Prostate gland (tissue), 2 donors: Measurements from ENCODE around the gene CDH1. TPM values are rescaled to one million over a fixed set of nuclear protein-coding genes. Genes with fewer than 3 reads are reported as not detected.
A peak's percentile ranks its signal among the peaks of the same experiment; 100 is the strongest.

Source experiments
- DNase-seq: peaks from one replicate; pipeline ENCODE4 v3.0.0-alpha.2; 2019; ENCODE audit warnings: low spot score
- H3K27ac ChIP-seq, 2 donors: fragments of 200-600 bp; sonication (generic); 2 replicates each; pipeline ENCODE4 v1.5.1; 2017 to 2019
- H3K27me3 ChIP-seq: fragments of 200-600 bp; sonication (generic); replicated peaks from 2 replicates; pipeline ENCODE4 v1.5.1; 2019; ENCODE audit not compliant: insufficient read depth
- H3K36me3 ChIP-seq, 2 donors: fragments of 200-600 bp; sonication (generic); 1 replicate in 1 of 2; 2 replicates in 1 of 2; pipeline versions ENCODE4 v1.5.1 to v1.8.1; 2017 to 2019
- H3K4me1 ChIP-seq: fragments of 200-600 bp; sonication (generic); replicated peaks from 2 replicates; pipeline ENCODE4 v1.5.1; 2019
- H3K4me3 ChIP-seq, 2 donors: fragments of 200-600 bp; sonication (generic); 2 replicates each; pipeline ENCODE4 v1.5.1; 2017 to 2019
- H3K9me3 ChIP-seq: fragments of 200-600 bp; sonication (generic); 2 replicates; pipeline ENCODE4 v1.5.1; 2017
- CTCF ChIP-seq, 4 experiments: fragments of 200-600 bp in 2 of 4; fragments of 450-650 bp in 2 of 4; sonication (generic) in 2 of 4; IDR thresholded peaks; 1 replicate in 3 of 4; 2 replicates in 1 of 4; pipeline ENCODE4 v1.5.1; 2016 to 2019; ENCODE audit warnings: antibody characterized with exemption in 4 of 4, mild to moderate bottlenecking in 2 of 4, moderate library complexity in 2 of 4
- POLR2A ChIP-seq: fragments of 450-650 bp; IDR thresholded peaks from one replicate; pipeline ENCODE4 v1.6.1; 2016; ENCODE audit warnings: antibody characterized with exemption, mild to moderate bottlenecking
- POLR2AphosphoS5 ChIP-seq: sonication (generic); formaldehyde crosslinking; IDR thresholded peaks from one replicate; pipeline ENCODE4 v1.6.1; 2017; ENCODE audit warnings: antibody characterized with exemption
- WGBS: methylation state at CpG from one replicate; pipeline ENCODE4 v1.1.5; 2018; 5-methylcytosine and 5-hydroxymethylcytosine counted together
- intact Hi-C: fragments of 100-400 bp; cut with DNase I; formaldehyde crosslinking; loops from one replicate; pipeline ENCODE4 v1.14.2; 2022
- total RNA-seq, 2 donors: library from RNA; depleted of rRNA; stranded (reverse); fragments of >200 nt; gene quantifications; one replicate each; pipeline ENCODE4 v1.1.0, GENCODE V29; 2016

The CDH1 gene
- total RNA-seq, 2 donors from 2014 or later = 75.7 to 300 TPM

DNA sequence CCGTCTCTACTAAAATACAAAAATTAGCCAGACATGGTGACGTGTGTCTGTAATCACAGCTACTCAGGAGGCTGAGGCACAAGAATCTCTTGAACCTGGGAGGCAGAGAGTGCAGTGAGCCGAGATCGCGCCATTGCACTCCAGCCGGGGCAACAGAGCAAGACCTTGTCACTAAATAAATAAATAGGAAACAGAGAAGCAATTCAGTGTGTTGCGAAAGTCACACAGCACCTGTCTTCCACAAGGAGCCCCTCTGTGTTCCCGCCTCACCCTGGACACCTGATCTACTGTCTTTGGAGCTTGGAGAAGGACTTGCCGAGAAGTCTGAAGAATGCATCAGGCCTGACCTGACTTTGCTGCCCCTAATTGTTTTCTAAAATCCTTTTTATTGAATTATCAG is 3.5 kb upstream of the CDH1 start:
- H3K36me3 ChIP-seq = no peaks in the 10 kb centered on the region
- no peaks in the 10 kb centered on the region for H3K9me3 ChIP-seq
- H3K4me3 ChIP-seq = no peak overlapping the region
- no peaks in the 10 kb centered on the region for H3K27me3 ChIP-seq
- no peak for DNase-seq
- TF ChIP-seq POLR2AphosphoS5 (no peak), CTCF (IDR thresholded peaks at IDR 0.05) (no peak), POLR2A (no peak)
- H3K4me1 ChIP-seq = no peaks in the 10 kb centered on the region
- WGBS = 89% methylated on average over 9 of the region's 9 CpGs
- intact Hi-C loops = no loop called here
- no peak overlapping the region for H3K27ac ChIP-seq

- H3K4me1 ChIP-seq = no peaks in the 10 kb centered on the region
- no peak overlapping the region for H3K27ac ChIP-seq
- DNase-seq = no peak
- 96% methylated on average over 2 of the region's 2 CpGs for WGBS
- no peak for TF ChIP-seq POLR2AphosphoS5
- TF ChIP-seq POLR2A = no peak
- TF ChIP-seq CTCF (IDR thresholded peaks at IDR 0.05) = no peak
- no peak overlapping the region for H3K4me3 ChIP-seq
- no peaks in the 10 kb centered on the region for H3K27me3 ChIP-seq
- intact Hi-C loops = no loop called here
- no peaks in the 10 kb centered on the region for H3K9me3 ChIP-seq
- H3K36me3 ChIP-seq = no peaks in the 10 kb centered on the region
These were observed 2.3 kb upstream of the CDH1 start for GRCh38 chr16:68734782-68735181.

DNA sequence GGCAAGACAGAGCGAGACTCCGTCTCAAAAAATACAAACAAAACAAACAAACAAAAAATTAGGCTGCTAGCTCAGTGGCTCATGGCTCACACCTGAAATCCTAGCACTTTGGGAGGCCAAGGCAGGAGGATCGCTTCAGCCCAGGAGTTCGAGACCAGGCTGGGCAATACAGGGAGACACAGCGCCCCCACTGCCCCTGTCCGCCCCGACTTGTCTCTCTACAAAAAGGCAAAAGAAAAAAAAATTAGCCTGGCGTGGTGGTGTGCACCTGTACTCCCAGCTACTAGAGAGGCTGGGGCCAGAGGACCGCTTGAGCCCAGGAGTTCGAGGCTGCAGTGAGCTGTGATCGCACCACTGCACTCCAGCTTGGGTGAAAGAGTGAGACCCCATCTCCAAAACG is 531 bp upstream of the CDH1 start:
- intact Hi-C loops = no loop called here
- peak overlapping the region in 1 of 2 donors; percentile 93 for H3K27ac ChIP-seq
- DNase-seq = no peak
- no peaks in the 10 kb centered on the region for H3K27me3 ChIP-seq
- peak overlapping the region; percentile 65 for H3K4me3 ChIP-seq
- H3K4me1 ChIP-seq = peaks cover 9% of the 10 kb centered on the region
- 78% methylated on average over 12 of the region's 12 CpGs for WGBS
- no peaks in the 10 kb centered on the region for H3K9me3 ChIP-seq
- TF ChIP-seq POLR2A = no peak
- TF ChIP-seq CTCF (IDR thresholded peaks at IDR 0.05) = no peak
- TF ChIP-seq POLR2AphosphoS5 = no peak
- H3K36me3 ChIP-seq = no peaks in the 10 kb centered on the region

DNA sequence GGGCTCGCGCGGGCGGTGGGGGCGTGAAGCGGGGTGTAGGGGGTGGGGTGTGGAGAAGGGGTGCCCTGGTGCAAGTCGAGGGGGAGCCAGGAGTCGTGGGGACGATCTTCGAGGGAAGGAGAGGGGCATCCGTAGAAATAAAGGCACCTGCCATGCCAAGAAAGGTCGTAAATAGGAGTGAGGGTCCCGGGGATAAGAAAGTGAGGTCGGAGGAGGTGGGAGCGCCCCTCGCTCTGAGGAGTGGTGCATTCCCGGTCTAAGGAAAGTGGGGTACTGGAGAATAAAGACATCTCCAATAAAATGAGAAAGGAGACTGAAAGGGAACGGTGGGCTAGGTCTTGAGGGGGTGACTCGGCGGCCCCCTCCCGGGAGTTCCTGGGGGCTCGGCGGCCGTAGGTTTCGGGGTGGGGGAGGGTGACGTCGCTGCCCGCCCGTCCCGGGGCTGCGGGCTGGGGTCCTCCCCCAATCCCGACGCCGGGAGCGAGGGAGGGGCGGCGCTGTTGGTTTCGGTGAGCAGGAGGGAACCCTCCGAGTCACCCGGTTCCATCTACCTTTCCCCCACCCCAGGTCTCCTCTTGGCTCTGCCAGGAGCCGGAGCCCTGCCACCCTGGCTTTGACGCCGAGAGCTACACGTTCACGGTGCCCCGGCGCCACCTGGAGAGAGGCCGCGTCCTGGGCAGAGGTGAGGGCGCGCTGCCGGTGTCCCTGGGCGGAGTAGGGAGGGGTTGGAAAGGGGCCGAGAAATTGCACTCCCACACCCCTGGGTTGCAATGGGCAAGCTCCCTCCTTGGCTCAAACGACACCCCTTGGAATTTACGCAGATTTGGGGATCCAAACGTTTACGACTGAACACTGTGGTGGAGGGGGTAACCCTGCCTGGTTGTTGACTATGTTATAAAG is 888 bp downstream of the CDH1 start:
- H3K4me3 ChIP-seq = peak overlapping the region; percentile 65
- 4% methylated on average over 58 of the region's 58 CpGs for WGBS

More for the DNA sequence above, 888 bp downstream of the CDH1 start:
- no peaks in the 10 kb centered on the region for H3K9me3 ChIP-seq
- H3K27me3 ChIP-seq = no peaks in the 10 kb centered on the region
- peaks cover 10% of the 10 kb centered on the region for H3K4me1 ChIP-seq
- no peaks in the 10 kb centered on the region for H3K36me3 ChIP-seq
- peak in 2 of 4 experiments; percentile 40 to 42 for TF ChIP-seq CTCF (IDR thresholded peaks at IDR 0.05)
- TF ChIP-seq POLR2AphosphoS5 = peak; percentile 17
- TF ChIP-seq POLR2A = peak; percentile 41
- peak overlapping the region; percentile 91 to 93 for H3K27ac ChIP-seq
- intact Hi-C loops = no loop called here
- DNase-seq = peak; percentile 70
